Prostate gland (tissue), 2 donors: ENCODE results near the gene ARHGAP42. TPM values are rescaled to one million over a fixed set of nuclear protein-coding genes. Genes with fewer than 3 reads are reported as not detected.

Source experiments
- DNase-seq: peaks from one replicate; pipeline ENCODE4 v3.0.0-alpha.2; 2019; ENCODE audit warnings: low spot score
- H3K27ac ChIP-seq, 2 donors: fragments of 200-600 bp; sonication (generic); 2 replicates each; pipeline ENCODE4 v1.5.1; 2017 to 2019
- H3K27me3 ChIP-seq: fragments of 200-600 bp; sonication (generic); replicated peaks from 2 replicates; pipeline ENCODE4 v1.5.1; 2019; ENCODE audit not compliant: insufficient read depth
- H3K36me3 ChIP-seq, 2 donors: fragments of 200-600 bp; sonication (generic); 1 replicate in 1 of 2; 2 replicates in 1 of 2; pipeline versions ENCODE4 v1.5.1 to v1.8.1; 2017 to 2019
- H3K4me1 ChIP-seq: fragments of 200-600 bp; sonication (generic); replicated peaks from 2 replicates; pipeline ENCODE4 v1.5.1; 2019
- H3K4me3 ChIP-seq, 2 donors: fragments of 200-600 bp; sonication (generic); 2 replicates each; pipeline ENCODE4 v1.5.1; 2017 to 2019
- H3K9me3 ChIP-seq: fragments of 200-600 bp; sonication (generic); 2 replicates; pipeline ENCODE4 v1.5.1; 2017
- CTCF ChIP-seq, 4 experiments: fragments of 200-600 bp in 2 of 4; fragments of 450-650 bp in 2 of 4; sonication (generic) in 2 of 4; IDR thresholded peaks; 1 replicate in 3 of 4; 2 replicates in 1 of 4; pipeline ENCODE4 v1.5.1; 2016 to 2019; ENCODE audit warnings: antibody characterized with exemption in 4 of 4, mild to moderate bottlenecking in 2 of 4, moderate library complexity in 2 of 4
- POLR2A ChIP-seq: fragments of 450-650 bp; IDR thresholded peaks from one replicate; pipeline ENCODE4 v1.6.1; 2016; ENCODE audit warnings: antibody characterized with exemption, mild to moderate bottlenecking
- POLR2AphosphoS5 ChIP-seq: sonication (generic); formaldehyde crosslinking; IDR thresholded peaks from one replicate; pipeline ENCODE4 v1.6.1; 2017; ENCODE audit warnings: antibody characterized with exemption
- WGBS: methylation state at CpG from one replicate; pipeline ENCODE4 v1.1.5; 2018; 5-methylcytosine and 5-hydroxymethylcytosine counted together
- intact Hi-C: fragments of 100-400 bp; cut with DNase I; formaldehyde crosslinking; loops from one replicate; pipeline ENCODE4 v1.14.2; 2022
- total RNA-seq, 2 donors: library from RNA; depleted of rRNA; stranded (reverse); fragments of >200 nt; gene quantifications; one replicate each; pipeline ENCODE4 v1.1.0, GENCODE V29; 2016

ARHGAP42 gene
- total RNA-seq, 2 donors from 2014 or later: 12.8 to 20.5 TPM

GRCh38 chr11:100865443-100866065, 178.5 kb downstream of the ARHGAP42 start:
- no peak for DNase-seq
- 62% methylated on average over 4 of the region's 4 CpGs for WGBS
- intact Hi-C loops: no loop called here
- Histone ChIP-seq H3K9me3 (no peaks in the 10 kb centered on the region), H3K4me1 (no peaks in the 10 kb centered on the region), H3K4me3 (no peak overlapping the region), H3K27me3 (no peaks in the 10 kb centered on the region), H3K27ac (no peak overlapping the region), H3K36me3 (no peaks in the 10 kb centered on the region)
- TF ChIP-seq POLR2AphosphoS5 (no peak), CTCF (IDR thresholded peaks at IDR 0.05) (no peak), POLR2A (no peak)

GRCh38 chr11:100866453-100866852, 179.4 kb downstream of the ARHGAP42 start:
- TF ChIP-seq POLR2A (no peak), CTCF (IDR thresholded peaks at IDR 0.05) (no peak), POLR2AphosphoS5 (no peak)
- no peak overlapping the region for H3K4me3 ChIP-seq
- H3K36me3 ChIP-seq: no peaks in the 10 kb centered on the region
- H3K4me1 ChIP-seq: no peaks in the 10 kb centered on the region
- H3K27ac ChIP-seq: no peak overlapping the region
- intact Hi-C loops: no loop called here
- no peaks in the 10 kb centered on the region for H3K9me3 ChIP-seq
- DNase-seq: no peak
- no peaks in the 10 kb centered on the region for H3K27me3 ChIP-seq

- Histone ChIP-seq H3K27me3 (no peaks in the 10 kb centered on the region), H3K4me1 (no peaks in the 10 kb centered on the region), H3K36me3 (no peaks in the 10 kb centered on the region), H3K4me3 (no peak overlapping the region), H3K27ac (no peak overlapping the region), H3K9me3 (no peaks in the 10 kb centered on the region)
- TF ChIP-seq POLR2A (no peak), POLR2AphosphoS5 (no peak), CTCF (IDR thresholded peaks at IDR 0.05) (no peak)
- WGBS: 94% methylated on average over 2 of the region's 2 CpGs
- no peak for DNase-seq
- intact Hi-C loops: no loop called here
These were observed 180.5 kb downstream of the ARHGAP42 start for GRCh38 chr11:100867606-100868005.

- no peaks in the 10 kb centered on the region for H3K27me3 ChIP-seq
- TF ChIP-seq POLR2A (no peak), CTCF (IDR thresholded peaks at IDR 0.05) (no peak), POLR2AphosphoS5 (no peak)
- intact Hi-C loops: no loop called here
- no peaks in the 10 kb centered on the region for H3K9me3 ChIP-seq
- 75% methylated on average over 1 of the region's 1 CpG for WGBS
- no peak for DNase-seq
- no peaks in the 10 kb centered on the region for H3K4me1 ChIP-seq
- H3K4me3 ChIP-seq: no peak overlapping the region
- H3K36me3 ChIP-seq: no peaks in the 10 kb centered on the region
- H3K27ac ChIP-seq: no peak overlapping the region
These were observed 182.2 kb downstream of the ARHGAP42 start for GRCh38 chr11:100869328-100869727.

GRCh38 chr11:100870138-100870537, 183.1 kb downstream of the ARHGAP42 start:
- Histone ChIP-seq H3K36me3 (no peaks in the 10 kb centered on the region), H3K27me3 (no peaks in the 10 kb centered on the region), H3K4me1 (no peaks in the 10 kb centered on the region), H3K9me3 (no peaks in the 10 kb centered on the region), H3K27ac (no peak overlapping the region), H3K4me3 (no peak overlapping the region)
- intact Hi-C loops: no loop called here
- 89% methylated on average over 4 of the region's 4 CpGs for WGBS
- DNase-seq: no peak
- TF ChIP-seq CTCF (IDR thresholded peaks at IDR 0.05) (no peak), POLR2A (no peak), POLR2AphosphoS5 (no peak)
